HCT116 (cell line): ENCODE results near the gene PITRM1. TPM values are rescaled to one million over a fixed set of nuclear protein-coding genes. Genes with fewer than 3 reads are reported as not detected.

ENCODE experiments used
- ATAC-seq: fragments of 200-7000 bp; cut with Tn5 transposase; 2 replicates; pipeline ENCODE4 v1.9.1; 2020; ENCODE audit warnings: mild to moderate bottlenecking, moderate library complexity
- BruUV-seq: library from RNA; stranded (reverse); fragments of 400-500 nt; replicated peaks from 2 replicates; lab custom pipeline; 2021; lab: Mats Ljungman, UMichigan
- CTCF ChIA-PET: fragments of 300-600 bp; sonication (Branson Sonifier 250); formaldehyde crosslinking; loops from one replicate; lab custom pipeline; 2021; ENCODE audit warnings: antibody characterized with exemption; lab: Charles Lee
- POLR2A ChIA-PET: fragments of 300-600, 350-600 bp; sonication (Branson Sonifier 250); formaldehyde crosslinking; loops from one replicate; lab custom pipeline; 2021; ENCODE audit warnings: antibody characterized with exemption; lab: Charles Lee
- RAD21 ChIA-PET, 2 experiments: fragments of 300-600 bp; sonication (Branson Sonifier 250); formaldehyde crosslinking; loops; one replicate each; lab custom pipeline; 2023; ENCODE audit warnings: low total read pairs in 2 of 2; ENCODE audit not compliant: uncharacterized antibody in 2 of 2, unreplicated experiment in 2 of 2, low non-redundant PET in 1 of 2; lab: Charles Lee
- DNase-seq: peaks from one replicate; pipeline ENCODE4 v3.0.0-alpha.2; 2010; ENCODE audit warnings: low read depth, low spot score
- H2AFZ ChIP-seq: fragments of 200-600 bp; shearing (Covaris generic), sonication (generic); 2 replicates; pipeline ENCODE4 v1.6.1; 2017; ENCODE audit warnings: low read depth, mixed run types, mixed read lengths, antibody characterized with exemption, low read length; ENCODE audit not compliant: poor library complexity, severe bottlenecking
- H3K27ac ChIP-seq: 2 replicates; pipeline ENCODE4 v1.5.1; 2012; ENCODE audit warnings: low read depth, low read length
- H3K27me3 ChIP-seq: fragments of 200-600 bp; sonication (generic); 2 replicates; pipeline ENCODE4 v1.6.1; 2016; ENCODE audit warnings: mixed run types, low read length, mixed read lengths; ENCODE audit not compliant: insufficient read depth
- H3K36me3 ChIP-seq, 2 experiments: fragments of 200-500 bp in 1 of 2; fragments of 200-600 bp in 1 of 2; sonication (Bioruptor generic) in 1 of 2; sonication (generic) in 1 of 2; 2 replicates each; pipeline versions ENCODE4 v1.5.1 to v1.6.1; 2014 to 2016; ENCODE audit warnings: low read length in 2 of 2, inconsistent platforms in 1 of 2, mixed read lengths in 1 of 2, mixed run types in 1 of 2; ENCODE audit not compliant: insufficient read depth in 2 of 2, control insufficient read depth in 1 of 2
- H3K4me1 ChIP-seq, 2 experiments: fragments of 200-600 bp in 1 of 2; sonication (generic) in 1 of 2; 2 replicates each; pipeline versions ENCODE4 v1.5.1 to v1.6.1; 2012 to 2017; ENCODE audit warnings: low read length in 2 of 2, inconsistent platforms in 1 of 2, mild to moderate bottlenecking in 1 of 2, mixed read lengths in 1 of 2, mixed run types in 1 of 2, moderate library complexity in 1 of 2; ENCODE audit not compliant: insufficient read depth in 2 of 2, control insufficient read depth in 1 of 2
- H3K4me2 ChIP-seq: fragments of 200-600 bp; sonication (generic); 2 replicates; pipeline ENCODE4 v1.6.1; 2017; ENCODE audit warnings: mixed run types, low read length, mixed read lengths
- H3K4me3 ChIP-seq, 2 experiments: fragments of 200-600 bp in 1 of 2; sonication (generic) in 1 of 2; replicated peaks in 1 of 2; 2 replicates each; pipeline ENCODE4 v1.5.1; 2011 to 2016; ENCODE audit warnings: low read length in 2 of 2, control low read depth in 1 of 2, low read depth in 1 of 2, mild to moderate bottlenecking in 1 of 2, mixed read lengths in 1 of 2, mixed run types in 1 of 2
- H3K79me2 ChIP-seq: fragments of 200-600 bp; sonication (generic); 2 replicates; pipeline ENCODE4 v1.6.1; 2017; ENCODE audit warnings: mild to moderate bottlenecking, mixed run types, low read length, moderate library complexity, mixed read lengths; ENCODE audit not compliant: insufficient read depth
- H3K9ac ChIP-seq: fragments of 200-600 bp; sonication (generic); 2 replicates; pipeline ENCODE4 v1.6.1; 2016; ENCODE audit warnings: low read length, mixed read lengths
- H3K9me2 ChIP-seq: fragments of 200-600 bp; sonication (generic), shearing (Covaris generic); 2 replicates; pipeline ENCODE4 v1.6.1; 2017; ENCODE audit warnings: mixed run types, mild to moderate bottlenecking, moderate library complexity; ENCODE audit not compliant: insufficient read depth
- H3K9me3 ChIP-seq, 2 experiments: fragments of 200-500 bp in 1 of 2; fragments of 200-600 bp in 1 of 2; sonication (Bioruptor generic) in 1 of 2; sonication (generic) in 1 of 2; 2 replicates each; pipeline ENCODE4 v1.6.1; 2014 to 2017; ENCODE audit warnings: low read length in 2 of 2, mixed read lengths in 2 of 2, inconsistent platforms in 1 of 2, low read depth in 1 of 2, mild to moderate bottlenecking in 1 of 2, mixed run types in 1 of 2, moderate library complexity in 1 of 2; ENCODE audit not compliant: control insufficient read depth in 1 of 2, insufficient read depth in 1 of 2
- H4K20me1 ChIP-seq: fragments of 200-600 bp; sonication (generic), shearing (Covaris generic); 2 replicates; pipeline ENCODE4 v1.6.1; 2017; ENCODE audit warnings: mixed run types, mild to moderate bottlenecking, moderate library complexity; ENCODE audit not compliant: insufficient read depth
- CBX3 ChIP-seq: IDR thresholded peaks from 2 replicates; pipeline ENCODE4 v1.6.1; 2012; ENCODE audit warnings: low read depth
- CEBPB ChIP-seq: IDR thresholded peaks from 2 replicates; pipeline ENCODE4 v1.6.1; 2012; ENCODE audit warnings: low read depth
- EGR1 ChIP-seq: IDR thresholded peaks from 2 replicates; pipeline ENCODE4 v1.6.1; 2012; ENCODE audit warnings: low read depth
- EZH2 ChIP-seq: fragments of 200-600 bp; sonication (generic); IDR thresholded peaks from 2 replicates; pipeline ENCODE4 v1.6.1; 2017; ENCODE audit warnings: antibody characterized with exemption, mixed run types
- EZH2phosphoT487 ChIP-seq: fragments of 200-600 bp; IDR thresholded peaks from 2 replicates; pipeline ENCODE4 v1.6.1; 2018; ENCODE audit warnings: antibody characterized with exemption, borderline replicate concordance
- FOSL1 ChIP-seq: IDR thresholded peaks from 2 replicates; pipeline ENCODE4 v1.6.1; 2012; ENCODE audit warnings: low read depth
- JUND ChIP-seq: IDR thresholded peaks from 2 replicates; pipeline ENCODE4 v1.6.1; 2012
- POLR2A ChIP-seq: IDR thresholded peaks from 2 replicates; pipeline ENCODE4 v1.7.0; 2011; ENCODE audit warnings: borderline replicate concordance; ENCODE audit not compliant: insufficient read depth, insufficient read length; ENCODE audit errors: extremely low read depth
- POLR2AphosphoS5 ChIP-seq: IDR thresholded peaks from 2 replicates; pipeline ENCODE4 v1.6.1; 2011; ENCODE audit warnings: mild to moderate bottlenecking, low read depth, low read length, moderate library complexity
- RAD21 ChIP-seq: IDR thresholded peaks from 2 replicates; pipeline ENCODE4 v1.6.1; 2012; ENCODE audit warnings: low read depth, mild to moderate bottlenecking
- SRF ChIP-seq: IDR thresholded peaks from 2 replicates; pipeline ENCODE4 v1.6.1; 2012; ENCODE audit warnings: low read depth
- TCF7L2 ChIP-seq: IDR thresholded peaks from 2 replicates; pipeline ENCODE4 v1.7.0; 2011; ENCODE audit warnings: borderline replicate concordance, inconsistent platforms; ENCODE audit not compliant: insufficient read depth, insufficient read length; ENCODE audit errors: extremely low read depth
- ZFX ChIP-seq: fragments of 450-650 bp; IDR thresholded peaks from 2 replicates; pipeline ENCODE4 v1.6.1; 2017
- intact Hi-C: fragments of 100-400 bp; cut with micrococcal nuclease; formaldehyde crosslinking; loops from 2 replicates; pipeline ENCODE4 v1.10.0; 2022
- total RNA-seq: library from RNA; stranded (reverse); gene quantifications from one replicate; pipeline ENCODE4 v1.2.1, GENCODE V29; 2021; ENCODE audit not compliant: unreplicated experiment
- TF ChIP-seq, protein P1 (sequence below), 3 experiments: fragments of 200-600 bp in 1 of 3; sonication (generic) in 1 of 3; IDR thresholded peaks in 2 of 3; conservative IDR thresholded peaks in 1 of 3; 2 replicates each; pipeline ENCODE4 v1.5.1; 2012 to 2017; ENCODE audit warnings: low read depth in 2 of 3, low read length in 2 of 3, antibody characterized with exemption in 1 of 3, borderline replicate concordance in 1 of 3, control low read depth in 1 of 3, mild to moderate bottlenecking in 1 of 3, mixed read lengths in 1 of 3, mixed run types in 1 of 3, moderate library complexity in 1 of 3; ENCODE audit not compliant: insufficient read depth in 1 of 3
- TF ChIP-seq, protein P2 (sequence below): IDR thresholded peaks from 2 replicates; pipeline ENCODE4 v1.6.1; 2012; ENCODE audit warnings: low read depth

The PITRM1 gene
- total RNA-seq, 1 experiment from 2014 or later, result 59.5 TPM

GRCh38 chr10:3097160-3097559, 75.4 kb downstream of the PITRM1 start:
- no peak for ATAC-seq
- H3K4me2 ChIP-seq, result no peak overlapping the region
- no peak for DNase-seq
- H3K9ac ChIP-seq, result no peak overlapping the region
- no peak overlapping the region for H3K4me3 ChIP-seq
- H3K79me2 ChIP-seq, result peaks cover 87% of the 10 kb centered on the region
- H3K9me3 ChIP-seq, result no peaks in the 10 kb centered on the region
- H3K36me3 ChIP-seq, result peaks cover 18 to 36% of the 10 kb centered on the region in 2 experiments; a peak in 3 of 4 replicates
- no TSS peak for BruUV-seq
- H3K4me1 ChIP-seq, result peaks cover 45 to 54% of the 10 kb centered on the region in 2 experiments
- ChIA-PET POLR2A (no interaction called here), CTCF (no interaction called here), RAD21 (no interaction called here)
- no peak for TF ChIP-seq CBX3
- TF ChIP-seq EZH2phosphoT487, result no peak
- TF ChIP-seq CEBPB, result no peak
- no peak for TF ChIP-seq POLR2AphosphoS5
- TF ChIP-seq FOSL1, result no peak
- H3K27me3 ChIP-seq, result no peaks in the 10 kb centered on the region
- H3K27ac ChIP-seq, result no peak overlapping the region; the same call in 1 of the 2 replicates
- H2AFZ ChIP-seq, result no peak overlapping the region
- H4K20me1 ChIP-seq, result no peaks in the 10 kb centered on the region
- intact Hi-C loops, result loop anchor here (10.0 kb wide), 1 partner anchor 668 kb away; no protein-coding TSS in a partner anchor
- no peaks in the 10 kb centered on the region for H3K9me2 ChIP-seq

GRCh38 chr10:3096149-3096548, 76.4 kb downstream of the PITRM1 start:
- BruUV-seq, result no TSS peak
- CTCF ChIA-PET, result no interaction called here

More at GRCh38 chr10:3096149-3096548, 76.4 kb downstream of the PITRM1 start:
- no peak for ATAC-seq
- peak overlapping the region; percentile 70 for H3K4me2 ChIP-seq
- peaks cover 53 to 64% of the 10 kb centered on the region in 2 experiments for H3K4me1 ChIP-seq
- ChIA-PET RAD21 (interaction anchor here in 1 of 2 experiments (1.1 kb wide), 1 partner anchor 27 kb away, joined by 3 read pairs; no protein-coding TSS in a partner anchor), POLR2A (interaction anchor here (0.6 to 1.3 kb wide), 3 partner anchors 16 to 76 kb away, joined by 3 to 4 read pairs (median 3); partner anchors contain the start of gene PITRM1)
- no peak overlapping the region for H2AFZ ChIP-seq
- intact Hi-C loops, result loop anchor here (10.0 kb wide), 1 partner anchor 669 kb away; no protein-coding TSS in a partner anchor
- H3K79me2 ChIP-seq, result peaks cover 90% of the 10 kb centered on the region
- no peaks in the 10 kb centered on the region for H3K27me3 ChIP-seq
- H4K20me1 ChIP-seq, result no peaks in the 10 kb centered on the region
- DNase-seq, result no peak
- peaks cover 16 to 31% of the 10 kb centered on the region in 2 experiments; a peak in 3 of 4 replicates for H3K36me3 ChIP-seq
- peak overlapping the region; percentile 90 for H3K27ac ChIP-seq
- peak overlapping the region in 1 of 2 experiments; percentile 15; a peak in 2 of 4 replicates for H3K4me3 ChIP-seq
- H3K9me2 ChIP-seq, result no peaks in the 10 kb centered on the region
- peak overlapping the region; percentile 59 for H3K9ac ChIP-seq
- no peaks in the 10 kb centered on the region for H3K9me3 ChIP-seq
- TF ChIP-seq POLR2A, result no peak
- TF ChIP-seq TCF7L2, result no peak
- no peak for TF ChIP-seq JUND
- no peak for TF ChIP-seq RAD21
- TF ChIP-seq SRF, result no peak
- no peak for TF ChIP-seq CEBPB
- TF ChIP-seq EZH2phosphoT487, result no peak
- no peak for TF ChIP-seq EZH2
- TF ChIP-seq, protein P1, sequence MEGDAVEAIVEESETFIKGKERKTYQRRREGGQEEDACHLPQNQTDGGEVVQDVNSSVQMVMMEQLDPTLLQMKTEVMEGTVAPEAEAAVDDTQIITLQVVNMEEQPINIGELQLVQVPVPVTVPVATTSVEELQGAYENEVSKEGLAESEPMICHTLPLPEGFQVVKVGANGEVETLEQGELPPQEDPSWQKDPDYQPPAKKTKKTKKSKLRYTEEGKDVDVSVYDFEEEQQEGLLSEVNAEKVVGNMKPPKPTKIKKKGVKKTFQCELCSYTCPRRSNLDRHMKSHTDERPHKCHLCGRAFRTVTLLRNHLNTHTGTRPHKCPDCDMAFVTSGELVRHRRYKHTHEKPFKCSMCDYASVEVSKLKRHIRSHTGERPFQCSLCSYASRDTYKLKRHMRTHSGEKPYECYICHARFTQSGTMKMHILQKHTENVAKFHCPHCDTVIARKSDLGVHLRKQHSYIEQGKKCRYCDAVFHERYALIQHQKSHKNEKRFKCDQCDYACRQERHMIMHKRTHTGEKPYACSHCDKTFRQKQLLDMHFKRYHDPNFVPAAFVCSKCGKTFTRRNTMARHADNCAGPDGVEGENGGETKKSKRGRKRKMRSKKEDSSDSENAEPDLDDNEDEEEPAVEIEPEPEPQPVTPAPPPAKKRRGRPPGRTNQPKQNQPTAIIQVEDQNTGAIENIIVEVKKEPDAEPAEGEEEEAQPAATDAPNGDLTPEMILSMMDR (IDR thresholded peaks at IDR 0.05 in 2 of 3, conservative IDR thresholded peaks at IDR 0.05 in 1 of 3; ENCODE audit: borderline replicate concordance in 1 of 3, insufficient read depth in 1 of 3, low read depth in 2 of 3, low read length in 2 of 3), result no peak
- TF ChIP-seq EGR1, result no peak
- no peak for TF ChIP-seq ZFX
- no peak for TF ChIP-seq FOSL1
- TF ChIP-seq POLR2AphosphoS5, result no peak
- TF ChIP-seq, protein P2, sequence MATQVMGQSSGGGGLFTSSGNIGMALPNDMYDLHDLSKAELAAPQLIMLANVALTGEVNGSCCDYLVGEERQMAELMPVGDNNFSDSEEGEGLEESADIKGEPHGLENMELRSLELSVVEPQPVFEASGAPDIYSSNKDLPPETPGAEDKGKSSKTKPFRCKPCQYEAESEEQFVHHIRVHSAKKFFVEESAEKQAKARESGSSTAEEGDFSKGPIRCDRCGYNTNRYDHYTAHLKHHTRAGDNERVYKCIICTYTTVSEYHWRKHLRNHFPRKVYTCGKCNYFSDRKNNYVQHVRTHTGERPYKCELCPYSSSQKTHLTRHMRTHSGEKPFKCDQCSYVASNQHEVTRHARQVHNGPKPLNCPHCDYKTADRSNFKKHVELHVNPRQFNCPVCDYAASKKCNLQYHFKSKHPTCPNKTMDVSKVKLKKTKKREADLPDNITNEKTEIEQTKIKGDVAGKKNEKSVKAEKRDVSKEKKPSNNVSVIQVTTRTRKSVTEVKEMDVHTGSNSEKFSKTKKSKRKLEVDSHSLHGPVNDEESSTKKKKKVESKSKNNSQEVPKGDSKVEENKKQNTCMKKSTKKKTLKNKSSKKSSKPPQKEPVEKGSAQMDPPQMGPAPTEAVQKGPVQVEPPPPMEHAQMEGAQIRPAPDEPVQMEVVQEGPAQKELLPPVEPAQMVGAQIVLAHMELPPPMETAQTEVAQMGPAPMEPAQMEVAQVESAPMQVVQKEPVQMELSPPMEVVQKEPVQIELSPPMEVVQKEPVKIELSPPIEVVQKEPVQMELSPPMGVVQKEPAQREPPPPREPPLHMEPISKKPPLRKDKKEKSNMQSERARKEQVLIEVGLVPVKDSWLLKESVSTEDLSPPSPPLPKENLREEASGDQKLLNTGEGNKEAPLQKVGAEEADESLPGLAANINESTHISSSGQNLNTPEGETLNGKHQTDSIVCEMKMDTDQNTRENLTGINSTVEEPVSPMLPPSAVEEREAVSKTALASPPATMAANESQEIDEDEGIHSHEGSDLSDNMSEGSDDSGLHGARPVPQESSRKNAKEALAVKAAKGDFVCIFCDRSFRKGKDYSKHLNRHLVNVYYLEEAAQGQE, result no peak
- TF ChIP-seq, all 23 proteins: peak for 0
